HCT116 (cell line): ENCODE measurements around the gene MBD5. TPM values are rescaled to one million over a fixed set of nuclear protein-coding genes. Genes with fewer than 3 reads are reported as not detected.

ENCODE experiments used
- ATAC-seq: fragments of 200-7000 bp; cut with Tn5 transposase; 2 replicates; pipeline ENCODE4 v1.9.1; 2020; ENCODE audit warnings: mild to moderate bottlenecking, moderate library complexity
- BruUV-seq: library from RNA; stranded (reverse); fragments of 400-500 nt; replicated peaks from 2 replicates; lab custom pipeline; 2021; lab: Mats Ljungman, UMichigan
- CTCF ChIA-PET: fragments of 300-600 bp; sonication (Branson Sonifier 250); formaldehyde crosslinking; loops from one replicate; lab custom pipeline; 2021; ENCODE audit warnings: antibody characterized with exemption; lab: Charles Lee
- POLR2A ChIA-PET: fragments of 300-600, 350-600 bp; sonication (Branson Sonifier 250); formaldehyde crosslinking; loops from one replicate; lab custom pipeline; 2021; ENCODE audit warnings: antibody characterized with exemption; lab: Charles Lee
- RAD21 ChIA-PET, 2 experiments: fragments of 300-600 bp; sonication (Branson Sonifier 250); formaldehyde crosslinking; loops; one replicate each; lab custom pipeline; 2023; ENCODE audit warnings: low total read pairs in 2 of 2; ENCODE audit not compliant: uncharacterized antibody in 2 of 2, unreplicated experiment in 2 of 2, low non-redundant PET in 1 of 2; lab: Charles Lee
- DNase-seq: peaks from one replicate; pipeline ENCODE4 v3.0.0-alpha.2; 2010; ENCODE audit warnings: low read depth, low spot score
- H2AFZ ChIP-seq: fragments of 200-600 bp; shearing (Covaris generic), sonication (generic); 2 replicates; pipeline ENCODE4 v1.6.1; 2017; ENCODE audit warnings: low read depth, mixed run types, mixed read lengths, antibody characterized with exemption, low read length; ENCODE audit not compliant: poor library complexity, severe bottlenecking
- H3K27ac ChIP-seq: 2 replicates; pipeline ENCODE4 v1.5.1; 2012; ENCODE audit warnings: low read depth, low read length
- H3K27me3 ChIP-seq: fragments of 200-600 bp; sonication (generic); 2 replicates; pipeline ENCODE4 v1.6.1; 2016; ENCODE audit warnings: mixed run types, low read length, mixed read lengths; ENCODE audit not compliant: insufficient read depth
- H3K36me3 ChIP-seq, 2 experiments: fragments of 200-500 bp in 1 of 2; fragments of 200-600 bp in 1 of 2; sonication (Bioruptor generic) in 1 of 2; sonication (generic) in 1 of 2; 2 replicates each; pipeline versions ENCODE4 v1.5.1 to v1.6.1; 2014 to 2016; ENCODE audit warnings: low read length in 2 of 2, inconsistent platforms in 1 of 2, mixed read lengths in 1 of 2, mixed run types in 1 of 2; ENCODE audit not compliant: insufficient read depth in 2 of 2, control insufficient read depth in 1 of 2
- H3K4me1 ChIP-seq, 2 experiments: fragments of 200-600 bp in 1 of 2; sonication (generic) in 1 of 2; 2 replicates each; pipeline versions ENCODE4 v1.5.1 to v1.6.1; 2012 to 2017; ENCODE audit warnings: low read length in 2 of 2, inconsistent platforms in 1 of 2, mild to moderate bottlenecking in 1 of 2, mixed read lengths in 1 of 2, mixed run types in 1 of 2, moderate library complexity in 1 of 2; ENCODE audit not compliant: insufficient read depth in 2 of 2, control insufficient read depth in 1 of 2
- H3K4me2 ChIP-seq: fragments of 200-600 bp; sonication (generic); 2 replicates; pipeline ENCODE4 v1.6.1; 2017; ENCODE audit warnings: mixed run types, low read length, mixed read lengths
- H3K4me3 ChIP-seq, 2 experiments: fragments of 200-600 bp in 1 of 2; sonication (generic) in 1 of 2; replicated peaks in 1 of 2; 2 replicates each; pipeline ENCODE4 v1.5.1; 2011 to 2016; ENCODE audit warnings: low read length in 2 of 2, control low read depth in 1 of 2, low read depth in 1 of 2, mild to moderate bottlenecking in 1 of 2, mixed read lengths in 1 of 2, mixed run types in 1 of 2
- H3K79me2 ChIP-seq: fragments of 200-600 bp; sonication (generic); 2 replicates; pipeline ENCODE4 v1.6.1; 2017; ENCODE audit warnings: mild to moderate bottlenecking, mixed run types, low read length, moderate library complexity, mixed read lengths; ENCODE audit not compliant: insufficient read depth
- H3K9ac ChIP-seq: fragments of 200-600 bp; sonication (generic); 2 replicates; pipeline ENCODE4 v1.6.1; 2016; ENCODE audit warnings: low read length, mixed read lengths
- H3K9me2 ChIP-seq: fragments of 200-600 bp; sonication (generic), shearing (Covaris generic); 2 replicates; pipeline ENCODE4 v1.6.1; 2017; ENCODE audit warnings: mixed run types, mild to moderate bottlenecking, moderate library complexity; ENCODE audit not compliant: insufficient read depth
- H3K9me3 ChIP-seq, 2 experiments: fragments of 200-500 bp in 1 of 2; fragments of 200-600 bp in 1 of 2; sonication (Bioruptor generic) in 1 of 2; sonication (generic) in 1 of 2; 2 replicates each; pipeline ENCODE4 v1.6.1; 2014 to 2017; ENCODE audit warnings: low read length in 2 of 2, mixed read lengths in 2 of 2, inconsistent platforms in 1 of 2, low read depth in 1 of 2, mild to moderate bottlenecking in 1 of 2, mixed run types in 1 of 2, moderate library complexity in 1 of 2; ENCODE audit not compliant: control insufficient read depth in 1 of 2, insufficient read depth in 1 of 2
- H4K20me1 ChIP-seq: fragments of 200-600 bp; sonication (generic), shearing (Covaris generic); 2 replicates; pipeline ENCODE4 v1.6.1; 2017; ENCODE audit warnings: mixed run types, mild to moderate bottlenecking, moderate library complexity; ENCODE audit not compliant: insufficient read depth
- ATF3 ChIP-seq: IDR thresholded peaks from 2 replicates; pipeline ENCODE4 v1.6.1; 2012
- CEBPB ChIP-seq: IDR thresholded peaks from 2 replicates; pipeline ENCODE4 v1.6.1; 2012; ENCODE audit warnings: low read depth
- ELF1 ChIP-seq: IDR thresholded peaks from 2 replicates; pipeline ENCODE4 v1.6.1; 2012; ENCODE audit warnings: low read depth, borderline replicate concordance
- EZH2 ChIP-seq: fragments of 200-600 bp; sonication (generic); IDR thresholded peaks from 2 replicates; pipeline ENCODE4 v1.6.1; 2017; ENCODE audit warnings: antibody characterized with exemption, mixed run types
- FOSL1 ChIP-seq: IDR thresholded peaks from 2 replicates; pipeline ENCODE4 v1.6.1; 2012; ENCODE audit warnings: low read depth
- POLR2AphosphoS5 ChIP-seq: IDR thresholded peaks from 2 replicates; pipeline ENCODE4 v1.6.1; 2011; ENCODE audit warnings: mild to moderate bottlenecking, low read depth, low read length, moderate library complexity
- SIN3A ChIP-seq: IDR thresholded peaks from 2 replicates; pipeline ENCODE4 v1.6.1; 2012; ENCODE audit warnings: low read depth
- TCF7L2 ChIP-seq: IDR thresholded peaks from 2 replicates; pipeline ENCODE4 v1.7.0; 2011; ENCODE audit warnings: borderline replicate concordance, inconsistent platforms; ENCODE audit not compliant: insufficient read depth, insufficient read length; ENCODE audit errors: extremely low read depth
- YY1 ChIP-seq: IDR thresholded peaks from 2 replicates; pipeline ENCODE4 v1.6.1; 2011; ENCODE audit warnings: low read length, low read depth, moderate library complexity, mild to moderate bottlenecking; ENCODE audit not compliant: insufficient replicate concordance; ENCODE audit errors: extremely low read depth
- ZNF274 ChIP-seq: fragments of 200-500 bp; sonication (Bioruptor generic); IDR thresholded peaks from 2 replicates; pipeline ENCODE4 v1.6.1; 2014; ENCODE audit warnings: mild to moderate bottlenecking, low read depth, low read length, inconsistent platforms
- intact Hi-C: fragments of 100-400 bp; cut with micrococcal nuclease; formaldehyde crosslinking; loops from 2 replicates; pipeline ENCODE4 v1.10.0; 2022
- total RNA-seq: library from RNA; stranded (reverse); gene quantifications from one replicate; pipeline ENCODE4 v1.2.1, GENCODE V29; 2021; ENCODE audit not compliant: unreplicated experiment
- TF ChIP-seq, protein P1 (sequence below): IDR thresholded peaks from 2 replicates; pipeline ENCODE4 v1.6.1; 2012; ENCODE audit warnings: low read depth

The MBD5 gene
- total RNA-seq, 1 experiment from 2014 or later: 20.5 TPM

- TF ChIP-seq, protein P1, sequence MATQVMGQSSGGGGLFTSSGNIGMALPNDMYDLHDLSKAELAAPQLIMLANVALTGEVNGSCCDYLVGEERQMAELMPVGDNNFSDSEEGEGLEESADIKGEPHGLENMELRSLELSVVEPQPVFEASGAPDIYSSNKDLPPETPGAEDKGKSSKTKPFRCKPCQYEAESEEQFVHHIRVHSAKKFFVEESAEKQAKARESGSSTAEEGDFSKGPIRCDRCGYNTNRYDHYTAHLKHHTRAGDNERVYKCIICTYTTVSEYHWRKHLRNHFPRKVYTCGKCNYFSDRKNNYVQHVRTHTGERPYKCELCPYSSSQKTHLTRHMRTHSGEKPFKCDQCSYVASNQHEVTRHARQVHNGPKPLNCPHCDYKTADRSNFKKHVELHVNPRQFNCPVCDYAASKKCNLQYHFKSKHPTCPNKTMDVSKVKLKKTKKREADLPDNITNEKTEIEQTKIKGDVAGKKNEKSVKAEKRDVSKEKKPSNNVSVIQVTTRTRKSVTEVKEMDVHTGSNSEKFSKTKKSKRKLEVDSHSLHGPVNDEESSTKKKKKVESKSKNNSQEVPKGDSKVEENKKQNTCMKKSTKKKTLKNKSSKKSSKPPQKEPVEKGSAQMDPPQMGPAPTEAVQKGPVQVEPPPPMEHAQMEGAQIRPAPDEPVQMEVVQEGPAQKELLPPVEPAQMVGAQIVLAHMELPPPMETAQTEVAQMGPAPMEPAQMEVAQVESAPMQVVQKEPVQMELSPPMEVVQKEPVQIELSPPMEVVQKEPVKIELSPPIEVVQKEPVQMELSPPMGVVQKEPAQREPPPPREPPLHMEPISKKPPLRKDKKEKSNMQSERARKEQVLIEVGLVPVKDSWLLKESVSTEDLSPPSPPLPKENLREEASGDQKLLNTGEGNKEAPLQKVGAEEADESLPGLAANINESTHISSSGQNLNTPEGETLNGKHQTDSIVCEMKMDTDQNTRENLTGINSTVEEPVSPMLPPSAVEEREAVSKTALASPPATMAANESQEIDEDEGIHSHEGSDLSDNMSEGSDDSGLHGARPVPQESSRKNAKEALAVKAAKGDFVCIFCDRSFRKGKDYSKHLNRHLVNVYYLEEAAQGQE: no peak
- no peak for TF ChIP-seq POLR2AphosphoS5
- no peak for TF ChIP-seq TCF7L2
- TF ChIP-seq CEBPB: no peak
- no peak for TF ChIP-seq ELF1
- no peak for TF ChIP-seq FOSL1
- no peak for TF ChIP-seq YY1
- no peak for TF ChIP-seq ZNF274
Observed at GRCh38 chr2:148173168-148173567, 152.3 kb downstream of the MBD5 start (continued).

DNA sequence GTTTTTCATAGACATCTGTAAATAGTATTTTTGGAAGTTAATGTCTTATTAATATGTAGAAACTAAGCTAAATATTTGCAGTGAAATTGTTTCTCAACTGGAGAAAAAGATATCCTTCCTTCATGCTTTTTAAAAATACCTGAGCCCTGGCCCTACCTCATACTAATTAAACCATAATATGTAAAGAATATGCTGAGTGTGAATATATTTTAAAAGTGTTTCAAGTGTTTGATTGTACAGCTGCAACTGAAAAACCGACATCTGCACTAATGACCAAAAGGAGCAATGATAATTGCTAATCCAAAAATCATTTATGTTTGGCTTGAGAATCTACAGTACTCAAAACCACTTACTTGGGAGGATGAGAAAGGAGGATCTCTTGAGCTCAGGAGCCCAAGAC, 156.7 kb downstream of the MBD5 start:
- TF ChIP-seq CEBPB (no peak), ATF3 (no peak), SIN3A (no peak), EZH2 (no peak), POLR2AphosphoS5 (no peak), ZNF274 (no peak)
- TF ChIP-seq, all 23 proteins: peak for 0
- no peak overlapping the region for H3K27ac ChIP-seq
- H2AFZ ChIP-seq: no peak overlapping the region
- no peak overlapping the region for H3K4me3 ChIP-seq
- RAD21 ChIA-PET: no interaction called here
- H3K9me2 ChIP-seq: no peaks in the 10 kb centered on the region
- H3K4me2 ChIP-seq: no peak overlapping the region
- ATAC-seq (no peak), DNase-seq (no peak)
- CTCF ChIA-PET: no interaction called here
- H3K36me3 ChIP-seq: no peaks in the 10 kb centered on the region
- H4K20me1 ChIP-seq: no peaks in the 10 kb centered on the region
- BruUV-seq: no TSS peak
- no peaks in the 10 kb centered on the region for H3K27me3 ChIP-seq
- H3K4me1 ChIP-seq: no peaks in the 10 kb centered on the region
- no peak overlapping the region for H3K9ac ChIP-seq
- H3K79me2 ChIP-seq: no peaks in the 10 kb centered on the region
- intact Hi-C loops: no loop called here
- POLR2A ChIA-PET: no interaction called here
- H3K9me3 ChIP-seq: no peaks in the 10 kb centered on the region
